SK-N-SH (cell line): ENCODE measurements around the gene IDE. TPM values are rescaled to one million over a fixed set of nuclear protein-coding genes. Genes with fewer than 3 reads are reported as not detected.
"Not testable (repeated sequence)": the region's sequence is repeated elsewhere in the genome, so short reads cannot be mapped to it uniquely, and the experiment has no call there.

ENCODE experiments used
- CTCF ChIA-PET: fragments of 300-600, 350-600 bp; formaldehyde crosslinking; extraction: SDS; loops from one replicate; lab custom pipeline; 2021; lab: Yijun Ruan, JAX
- POLR2A ChIA-PET: fragments of 350-600 bp; sonication (Branson Sonifier 250); formaldehyde crosslinking; extraction: SDS; loops from one replicate; lab custom pipeline; 2020; ENCODE audit warnings: antibody characterized with exemption, inconsistent platforms; lab: Yijun Ruan, JAX
- DNase-seq: peaks from one replicate; pipeline ENCODE4 v3.0.0; 2012
- H2AFZ ChIP-seq: fragments of 200-600 bp; sonication (generic); 2 replicates; pipeline ENCODE4 v1.8.1; 2016; ENCODE audit warnings: antibody characterized with exemption, mild to moderate bottlenecking, low read depth
- H3F3A ChIP-seq: fragments of 200-600 bp; sonication (generic); replicated peaks from 2 replicates; pipeline ENCODE3; 2016; ENCODE audit warnings: antibody characterized with exemption, mild to moderate bottlenecking; ENCODE audit not compliant: insufficient read depth
- H3K27ac ChIP-seq, 2 experiments: fragments of 200-500 bp in 1 of 2; fragments of 200-600 bp in 1 of 2; sonication (Bioruptor generic) in 1 of 2; sonication (generic), shearing (Covaris generic) in 1 of 2; 2 replicates each; pipeline versions ENCODE4 v1.5.1 to v1.6.1; 2014 to 2016; ENCODE audit warnings: low read depth in 2 of 2, inconsistent platforms in 1 of 2, low read length in 1 of 2, mild to moderate bottlenecking in 1 of 2, mixed read lengths in 1 of 2
- H3K27me3 ChIP-seq: fragments of 200-600 bp; sonication (generic), shearing (Covaris generic); 2 replicates; pipeline ENCODE4 v1.6.1; 2016; ENCODE audit warnings: mixed run types; ENCODE audit not compliant: insufficient read depth
- H3K36me3 ChIP-seq, 2 experiments: fragments of 200-500 bp in 1 of 2; fragments of 200-600 bp in 1 of 2; sonication (Bioruptor generic) in 1 of 2; sonication (generic) in 1 of 2; replicated peaks in 1 of 2; 2 replicates each; pipeline versions ENCODE3 to v1.5.1; 2014 to 2016; ENCODE audit warnings: low read length in 1 of 2, mild to moderate bottlenecking in 1 of 2; ENCODE audit not compliant: insufficient read depth in 2 of 2, control insufficient read depth in 1 of 2
- H3K4me1 ChIP-seq, 2 experiments: fragments of 200-500 bp in 1 of 2; fragments of 200-600 bp in 1 of 2; sonication (Bioruptor generic) in 1 of 2; sonication (generic), shearing (Covaris generic) in 1 of 2; 2 replicates each; pipeline versions ENCODE4 v1.5.1 to v1.6.1; 2014 to 2016; ENCODE audit warnings: low read depth in 1 of 2, low read length in 1 of 2, mixed run types in 1 of 2; ENCODE audit not compliant: insufficient read depth in 2 of 2, control insufficient read depth in 1 of 2
- H3K4me2 ChIP-seq: fragments of 200-600 bp; sonication (generic), shearing (Covaris generic); 2 replicates; pipeline ENCODE4 v1.6.1; 2017; ENCODE audit warnings: mixed run types
- H3K4me3 ChIP-seq, 2 experiments: fragments of 200-500 bp in 1 of 2; fragments of 200-600 bp in 1 of 2; sonication (Bioruptor generic) in 1 of 2; sonication (generic), shearing (Covaris generic) in 1 of 2; 2 replicates each; pipeline versions ENCODE4 v1.5.1 to v1.8.1; 2014 to 2016; ENCODE audit warnings: low read depth in 2 of 2, inconsistent platforms in 1 of 2, low read length in 1 of 2, mild to moderate bottlenecking in 1 of 2, mixed read lengths in 1 of 2, moderate library complexity in 1 of 2
- H3K79me2 ChIP-seq: fragments of 200-600 bp; sonication (generic); 2 replicates; pipeline ENCODE4 v1.8.1; 2017; ENCODE audit warnings: mild to moderate bottlenecking; ENCODE audit not compliant: insufficient read depth
- H3K9ac ChIP-seq: fragments of 200-600 bp; sonication (generic); 2 replicates; pipeline ENCODE4 v1.6.1; 2017; ENCODE audit warnings: mixed run types
- H3K9me2 ChIP-seq: fragments of 200-600 bp; sonication (generic); 2 replicates; pipeline ENCODE4 v1.6.1; 2017; ENCODE audit warnings: mixed run types
- H3K9me3 ChIP-seq: fragments of 200-600 bp; sonication (generic); 2 replicates; pipeline ENCODE4 v1.6.1; 2017; ENCODE audit warnings: mixed run types, mild to moderate bottlenecking, moderate library complexity
- H4K20me1 ChIP-seq: fragments of 200-600 bp; sonication (generic); 2 replicates; pipeline ENCODE4 v1.6.1; 2017; ENCODE audit warnings: mild to moderate bottlenecking, mixed run types; ENCODE audit not compliant: insufficient read depth
- EP300 ChIP-seq, 2 experiments: IDR thresholded peaks; 2 replicates each; pipeline versions ENCODE4 v1.4.0 to v1.6.1; 2012; ENCODE audit warnings: borderline replicate concordance in 1 of 2, low read depth in 1 of 2, low read length in 1 of 2
- EZH2phosphoT487 ChIP-seq: fragments of 200-600 bp; sonication (generic); IDR thresholded peaks from 2 replicates; pipeline ENCODE4 v1.6.1; 2017; ENCODE audit warnings: low read depth, mixed run types, mild to moderate bottlenecking, antibody characterized with exemption, moderate library complexity, borderline replicate concordance
- GABPA ChIP-seq: IDR thresholded peaks from 2 replicates; pipeline ENCODE4 v1.4.0; 2012; ENCODE audit warnings: low read depth, mild to moderate bottlenecking
- MAX ChIP-seq: IDR thresholded peaks from 2 replicates; pipeline ENCODE4 v1.4.0; 2012; ENCODE audit warnings: low read depth
- MEF2A ChIP-seq: IDR thresholded peaks from 2 replicates; pipeline ENCODE4 v1.4.0; 2012; ENCODE audit warnings: low read depth, borderline replicate concordance
- POLR2AphosphoS5 ChIP-seq: IDR thresholded peaks from 2 replicates; pipeline ENCODE4 v1.6.1; 2012; ENCODE audit warnings: low read depth, low read length
- REST ChIP-seq: IDR thresholded peaks from 2 replicates; pipeline ENCODE4 v1.6.1; 2012; ENCODE audit warnings: mild to moderate bottlenecking, low read depth, low read length, moderate library complexity
- SIN3A ChIP-seq: IDR thresholded peaks from 2 replicates; pipeline ENCODE4 v1.6.1; 2012; ENCODE audit warnings: low read depth, mild to moderate bottlenecking, low read length, moderate library complexity, borderline replicate concordance
- YY1 ChIP-seq: IDR thresholded peaks from 2 replicates; pipeline ENCODE4 v1.4.0; 2012; ENCODE audit warnings: low read depth, mild to moderate bottlenecking
- WGBS: methylation state at CpG from one replicate; pipeline ENCODE4 v1.1.6; 2017; ENCODE audit warnings: low lambda C conversion rate; 5-methylcytosine and 5-hydroxymethylcytosine counted together
- polyA plus RNA-seq, 3 experiments: library from polyadenylated mRNA; depleted of rRNA; stranded (reverse); fragments of >200 nt; gene quantifications; 2 replicates each; pipeline ENCODE4 v1.2.3, GENCODE V29; 2012
- TF ChIP-seq, protein P1 (sequence below): IDR thresholded peaks from 2 replicates; pipeline ENCODE4 v1.4.0; 2012; ENCODE audit warnings: low read depth, borderline replicate concordance
- TF ChIP-seq, protein P2 (sequence below): IDR thresholded peaks from 2 replicates; pipeline ENCODE4 v1.4.0; 2012; ENCODE audit warnings: low read depth, borderline replicate concordance

The IDE gene
- polyA plus RNA-seq, 1 of the 3 experiments (the other 2 are of a cell fraction), result 9.3 TPM

DNA sequence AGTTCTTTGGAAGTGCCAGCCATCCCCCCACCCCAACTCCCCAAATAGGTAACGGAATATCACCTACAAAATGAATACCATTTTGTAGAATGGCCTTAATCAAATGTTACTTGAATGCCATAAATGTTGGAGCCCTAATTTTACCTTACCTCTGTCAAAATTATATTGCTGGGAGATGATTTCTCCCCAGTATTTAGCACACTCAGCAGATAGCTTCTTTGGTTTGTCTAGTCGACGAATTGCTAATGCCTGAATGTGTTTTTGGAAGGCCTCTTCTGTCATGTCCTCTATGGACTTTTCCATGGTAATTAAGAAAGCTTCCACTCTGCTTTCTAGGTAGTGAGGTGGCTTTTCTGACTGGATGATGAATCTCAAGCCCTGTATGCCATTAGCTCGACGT lies 110.3 kb downstream of the IDE start (continued):
- TF ChIP-seq REST, result no peak

- H3K4me2 ChIP-seq, POLR2A ChIA-PET, H3K4me3 ChIP-seq, H4K20me1 ChIP-seq, H3K27me3 ChIP-seq, H3K4me1 ChIP-seq, H3F3A ChIP-seq, H3K27ac ChIP-seq, H3K9ac ChIP-seq, H3K9me3 ChIP-seq, H3K79me2 ChIP-seq, DNase-seq, H2AFZ ChIP-seq, H3K9me2 ChIP-seq: not testable (repeated sequence)
- 90% methylated on average over 6 of the region's 6 CpGs for WGBS
- CTCF ChIA-PET, result interaction anchor here (0.6 to 0.8 kb wide), 2 partner anchors 119 to 598 kb away, joined by 3 to 4 read pairs; partner anchors contain the start of gene IDE
- peaks cover 52 to 64% of the 10 kb centered on the region in 2 experiments for H3K36me3 ChIP-seq
These were observed 118.9 kb downstream of the IDE start for GRCh38 chr10:92454955-92455354.

DNA sequence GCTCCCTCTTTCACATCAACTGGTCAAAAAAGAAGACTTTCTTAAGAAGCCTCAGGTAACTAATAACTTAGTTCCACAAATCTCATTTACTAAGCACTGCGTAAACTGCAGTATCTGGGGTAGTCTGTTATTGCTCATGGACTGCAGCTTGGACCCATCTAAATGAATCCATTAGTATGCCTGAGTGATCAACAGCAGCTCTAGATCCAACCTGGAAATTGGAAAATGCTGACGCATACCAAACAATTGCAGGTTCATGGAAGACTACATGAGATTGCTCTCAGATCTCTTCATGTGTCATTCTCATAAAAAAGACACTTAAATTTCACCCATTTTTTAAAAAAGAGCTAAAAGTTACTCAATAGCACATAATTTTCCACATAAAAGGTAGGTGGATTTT lies 121.6 kb downstream of the IDE start:
- Histone ChIP-seq H3K9me3 (no peaks in the 10 kb centered on the region), H4K20me1 (no peaks in the 10 kb centered on the region), H3K4me3 (no peak overlapping the region), H3K4me1 (no peaks in the 10 kb centered on the region), H3K27ac (no peak overlapping the region), H3K79me2 (no peaks in the 10 kb centered on the region), H3K9me2 (no peaks in the 10 kb centered on the region), H3K27me3 (no peaks in the 10 kb centered on the region), H3K4me2 (no peak overlapping the region), H3K9ac (no peak overlapping the region), H2AFZ (no peak overlapping the region), H3K36me3 (peaks cover 49 to 51% of the 10 kb centered on the region in 2 experiments), H3F3A (no peaks in the 10 kb centered on the region)
- ChIA-PET POLR2A (no interaction called here), CTCF (interaction anchor here (0.7 kb wide), 1 partner anchor 23 kb away, joined by 3 read pairs; no protein-coding TSS in a partner anchor)
- TF ChIP-seq MEF2A, result no peak
- TF ChIP-seq SIN3A, result no peak
- TF ChIP-seq, protein P1, sequence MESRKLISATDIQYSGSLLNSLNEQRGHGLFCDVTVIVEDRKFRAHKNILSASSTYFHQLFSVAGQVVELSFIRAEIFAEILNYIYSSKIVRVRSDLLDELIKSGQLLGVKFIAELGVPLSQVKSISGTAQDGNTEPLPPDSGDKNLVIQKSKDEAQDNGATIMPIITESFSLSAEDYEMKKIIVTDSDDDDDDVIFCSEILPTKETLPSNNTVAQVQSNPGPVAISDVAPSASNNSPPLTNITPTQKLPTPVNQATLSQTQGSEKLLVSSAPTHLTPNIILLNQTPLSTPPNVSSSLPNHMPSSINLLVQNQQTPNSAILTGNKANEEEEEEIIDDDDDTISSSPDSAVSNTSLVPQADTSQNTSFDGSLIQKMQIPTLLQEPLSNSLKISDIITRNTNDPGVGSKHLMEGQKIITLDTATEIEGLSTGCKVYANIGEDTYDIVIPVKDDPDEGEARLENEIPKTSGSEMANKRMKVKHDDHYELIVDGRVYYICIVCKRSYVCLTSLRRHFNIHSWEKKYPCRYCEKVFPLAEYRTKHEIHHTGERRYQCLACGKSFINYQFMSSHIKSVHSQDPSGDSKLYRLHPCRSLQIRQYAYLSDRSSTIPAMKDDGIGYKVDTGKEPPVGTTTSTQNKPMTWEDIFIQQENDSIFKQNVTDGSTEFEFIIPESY, result no peak
- TF ChIP-seq EZH2phosphoT487, result no peak
- TF ChIP-seq EP300 (IDR thresholded peaks at IDR 0.05; ENCODE audit: borderline replicate concordance in 1 of 2, low read depth in 1 of 2, low read length in 1 of 2), result no peak
- TF ChIP-seq MAX, result no peak
- no peak for TF ChIP-seq YY1
- TF ChIP-seq POLR2AphosphoS5, result no peak
- TF ChIP-seq GABPA, result no peak
- TF ChIP-seq, protein P2, sequence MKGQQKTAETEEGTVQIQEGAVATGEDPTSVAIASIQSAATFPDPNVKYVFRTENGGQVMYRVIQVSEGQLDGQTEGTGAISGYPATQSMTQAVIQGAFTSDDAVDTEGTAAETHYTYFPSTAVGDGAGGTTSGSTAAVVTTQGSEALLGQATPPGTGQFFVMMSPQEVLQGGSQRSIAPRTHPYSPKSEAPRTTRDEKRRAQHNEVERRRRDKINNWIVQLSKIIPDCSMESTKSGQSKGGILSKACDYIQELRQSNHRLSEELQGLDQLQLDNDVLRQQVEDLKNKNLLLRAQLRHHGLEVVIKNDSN, result no peak
- no peak for DNase-seq
- 90% methylated on average over 2 of the region's 2 CpGs for WGBS
